Gastrocnemius medialis (tissue), 4 donors: ENCODE measurements around the gene PVR.

Experiments used
- POLR2A ChIP-seq, 2 donors: fragments of 450-650 bp; IDR thresholded peaks; one replicate each; pipeline ENCODE4 v1.6.1; 2017; ENCODE audit warnings: antibody characterized with exemption in 2 of 2, mild to moderate bottlenecking in 2 of 2, moderate library complexity in 2 of 2
- TF ChIP-seq, protein P1 (sequence below), 5 experiments: fragments of 450-650 bp in 3 of 5; fragments of 200-600 bp in 2 of 5; sonication (generic) in 2 of 5; IDR thresholded peaks in 4 of 5; conservative IDR thresholded peaks in 1 of 5; 1 replicate in 4 of 5; 2 replicates in 1 of 5; pipeline ENCODE4 v1.5.1; 2016 to 2019; ENCODE audit warnings: antibody characterized with exemption in 5 of 5, mild to moderate bottlenecking in 3 of 5, moderate library complexity in 3 of 5

DNA sequence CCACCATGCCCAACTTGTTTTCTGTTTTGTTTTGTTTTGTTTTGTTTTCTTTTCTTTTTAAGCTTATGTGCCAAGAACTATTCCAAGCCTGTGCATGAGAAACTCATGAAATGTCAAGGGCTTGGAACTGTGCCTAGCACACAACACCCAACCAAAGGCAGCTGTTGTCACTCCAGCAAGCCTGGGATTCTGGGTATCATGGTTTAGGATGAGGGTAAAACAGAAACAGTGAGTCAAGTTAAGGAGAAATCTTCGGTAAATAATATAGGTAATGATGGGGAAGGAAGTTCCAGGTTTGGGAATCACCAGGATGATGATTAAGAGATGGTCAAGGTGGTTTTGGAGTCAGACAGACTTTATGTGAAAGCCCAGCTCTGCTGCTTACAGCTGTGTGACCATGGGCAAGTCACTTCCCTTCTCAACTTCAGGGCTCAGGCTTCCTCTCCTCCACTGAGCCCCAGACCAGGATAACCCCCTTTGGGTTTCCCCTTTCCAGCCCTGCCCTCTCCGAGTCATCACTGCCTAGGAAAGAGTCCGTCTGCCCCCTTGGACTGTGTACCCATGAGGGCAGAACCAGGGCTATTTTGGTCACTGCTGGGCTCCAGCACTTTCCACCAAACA lies 5.0 kb downstream of the PVR start:
- TF ChIP-seq, protein P1, sequence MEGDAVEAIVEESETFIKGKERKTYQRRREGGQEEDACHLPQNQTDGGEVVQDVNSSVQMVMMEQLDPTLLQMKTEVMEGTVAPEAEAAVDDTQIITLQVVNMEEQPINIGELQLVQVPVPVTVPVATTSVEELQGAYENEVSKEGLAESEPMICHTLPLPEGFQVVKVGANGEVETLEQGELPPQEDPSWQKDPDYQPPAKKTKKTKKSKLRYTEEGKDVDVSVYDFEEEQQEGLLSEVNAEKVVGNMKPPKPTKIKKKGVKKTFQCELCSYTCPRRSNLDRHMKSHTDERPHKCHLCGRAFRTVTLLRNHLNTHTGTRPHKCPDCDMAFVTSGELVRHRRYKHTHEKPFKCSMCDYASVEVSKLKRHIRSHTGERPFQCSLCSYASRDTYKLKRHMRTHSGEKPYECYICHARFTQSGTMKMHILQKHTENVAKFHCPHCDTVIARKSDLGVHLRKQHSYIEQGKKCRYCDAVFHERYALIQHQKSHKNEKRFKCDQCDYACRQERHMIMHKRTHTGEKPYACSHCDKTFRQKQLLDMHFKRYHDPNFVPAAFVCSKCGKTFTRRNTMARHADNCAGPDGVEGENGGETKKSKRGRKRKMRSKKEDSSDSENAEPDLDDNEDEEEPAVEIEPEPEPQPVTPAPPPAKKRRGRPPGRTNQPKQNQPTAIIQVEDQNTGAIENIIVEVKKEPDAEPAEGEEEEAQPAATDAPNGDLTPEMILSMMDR (IDR thresholded peaks at IDR 0.05 in 4 of 5, conservative IDR thresholded peaks at IDR 0.05 in 1 of 5), result no peak
- no peak for TF ChIP-seq POLR2A (IDR thresholded peaks at IDR 0.05)
